Measurements from ENCODE around the gene BCL6. TPM values are rescaled to one million over a fixed set of nuclear protein-coding genes. Genes with fewer than 3 reads are reported as not detected.

BCL6 gene
- total RNA-seq, 4 donors from 2014 or later, result 6.6 to 188 (median 51.0) TPM

DNA sequence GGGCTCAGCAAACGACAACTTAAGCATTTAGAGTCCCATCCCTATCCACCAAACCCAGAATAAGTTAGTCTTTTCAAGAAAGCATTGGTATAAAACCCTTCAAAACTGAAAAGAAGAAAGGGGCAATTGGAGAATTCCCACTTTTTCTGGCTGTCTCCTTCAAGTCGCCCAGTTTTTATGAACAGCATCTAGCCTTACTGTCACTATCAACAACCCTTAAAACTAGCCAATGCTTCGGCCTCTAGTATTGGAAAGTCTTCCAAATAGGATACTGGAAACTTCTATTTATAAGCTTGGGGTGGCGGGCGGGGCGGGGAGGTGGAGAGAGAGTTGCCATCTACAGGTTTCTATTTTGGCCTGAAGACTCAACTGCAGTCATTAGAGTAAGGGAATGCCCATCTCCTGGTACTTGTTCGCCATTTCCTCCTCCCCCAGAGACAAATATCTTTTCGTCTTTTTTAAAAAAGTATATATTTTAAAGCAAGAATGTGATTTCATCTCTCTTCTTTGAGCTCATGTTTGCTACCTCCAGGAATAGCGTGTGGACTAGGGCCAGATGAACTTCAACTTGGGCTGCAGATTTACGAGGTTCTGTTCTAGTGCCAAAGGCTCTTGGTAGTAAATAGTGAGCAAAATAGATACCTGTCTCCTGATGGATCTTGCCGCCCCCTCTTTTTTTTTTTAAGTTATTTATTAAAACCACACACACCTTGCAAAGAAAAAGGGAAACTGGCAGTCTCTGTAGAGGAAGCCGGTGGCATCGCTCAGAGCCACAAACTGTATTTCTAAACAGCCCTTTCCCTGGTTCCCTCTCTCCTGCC is 2.7 kb downstream of the BCL6 start:
- TF ChIP-seq, protein P1, sequence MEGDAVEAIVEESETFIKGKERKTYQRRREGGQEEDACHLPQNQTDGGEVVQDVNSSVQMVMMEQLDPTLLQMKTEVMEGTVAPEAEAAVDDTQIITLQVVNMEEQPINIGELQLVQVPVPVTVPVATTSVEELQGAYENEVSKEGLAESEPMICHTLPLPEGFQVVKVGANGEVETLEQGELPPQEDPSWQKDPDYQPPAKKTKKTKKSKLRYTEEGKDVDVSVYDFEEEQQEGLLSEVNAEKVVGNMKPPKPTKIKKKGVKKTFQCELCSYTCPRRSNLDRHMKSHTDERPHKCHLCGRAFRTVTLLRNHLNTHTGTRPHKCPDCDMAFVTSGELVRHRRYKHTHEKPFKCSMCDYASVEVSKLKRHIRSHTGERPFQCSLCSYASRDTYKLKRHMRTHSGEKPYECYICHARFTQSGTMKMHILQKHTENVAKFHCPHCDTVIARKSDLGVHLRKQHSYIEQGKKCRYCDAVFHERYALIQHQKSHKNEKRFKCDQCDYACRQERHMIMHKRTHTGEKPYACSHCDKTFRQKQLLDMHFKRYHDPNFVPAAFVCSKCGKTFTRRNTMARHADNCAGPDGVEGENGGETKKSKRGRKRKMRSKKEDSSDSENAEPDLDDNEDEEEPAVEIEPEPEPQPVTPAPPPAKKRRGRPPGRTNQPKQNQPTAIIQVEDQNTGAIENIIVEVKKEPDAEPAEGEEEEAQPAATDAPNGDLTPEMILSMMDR (IDR thresholded peaks at IDR 0.05), result no peak
- peak in 1 of 2 donors; percentile 33 for TF ChIP-seq POLR2A (IDR thresholded peaks at IDR 0.05)
- Histone ChIP-seq H3K36me3 (no peaks in the 10 kb centered on the region), H3K9me3 (no peaks in the 10 kb centered on the region), H3K4me1 (peaks cover 2 to 4% of the 10 kb centered on the region in 2 donors), H3K27ac (peak overlapping the region; percentile 98 to 100), H3K27me3 (no peaks in the 10 kb centered on the region), H3K4me3 (peak overlapping the region; percentile 63 to 86)
- intact Hi-C loops (cut with DNase I; ENCODE audit: low total_unique reads), result loop anchor here (5.0 to 10.0 kb wide), 5 partner anchors 312 to 1405 kb away; partner anchors contain the start of gene LPP
- DNase-seq, result peak; percentile 72 to 81

DNA sequence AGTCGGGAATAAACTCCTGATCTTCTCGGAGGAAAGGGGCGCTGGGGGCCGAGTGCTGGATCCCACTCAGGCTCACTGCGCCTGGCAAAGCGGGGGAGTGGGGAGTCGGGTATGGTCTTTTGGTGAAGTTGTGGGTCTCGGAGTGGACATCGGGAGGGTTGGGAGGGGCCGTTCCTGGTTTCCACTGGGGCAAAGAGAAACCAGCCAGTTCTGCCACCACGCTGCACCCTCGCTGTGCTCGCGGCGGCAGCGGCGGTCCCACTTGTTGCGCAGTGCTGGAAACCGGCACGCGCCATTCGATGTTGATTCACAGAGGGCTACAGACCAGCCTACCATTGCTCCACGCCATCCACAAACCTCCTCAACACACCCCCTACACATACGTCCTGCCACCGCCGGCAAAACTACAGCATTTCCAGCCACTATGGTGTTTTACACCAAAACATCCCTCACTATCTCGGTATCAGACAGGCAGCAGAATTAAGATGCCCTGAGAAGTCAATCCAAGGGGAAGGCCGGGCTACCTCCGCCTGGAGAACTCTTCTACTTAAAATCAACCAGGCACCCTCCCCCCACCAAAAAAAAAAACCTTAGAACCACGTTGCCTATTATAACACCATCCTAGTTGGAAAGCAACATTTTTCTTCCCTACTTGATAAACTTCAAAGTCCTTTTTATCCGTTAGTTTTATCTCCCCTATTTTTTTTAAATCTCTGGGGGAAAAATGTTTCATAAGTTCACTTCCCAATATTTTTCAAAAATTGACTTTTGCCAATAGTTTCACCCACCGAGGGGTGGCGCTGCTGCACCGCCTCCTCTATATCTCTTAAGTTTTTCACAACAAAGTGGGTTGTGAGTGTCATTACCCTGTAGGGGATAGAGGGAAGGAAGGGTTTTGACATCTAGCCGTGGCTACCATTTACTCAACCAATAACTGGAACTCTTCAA is 3.6 kb downstream of the BCL6 start:
- H3K4me3 ChIP-seq, result peak overlapping the region; percentile 63 to 86
- intact Hi-C loops (cut with DNase I; ENCODE audit: low total_unique reads), result loop anchor here (5.0 to 10.0 kb wide), 5 partner anchors 313 to 1406 kb away; partner anchors contain the start of gene LPP
- H3K27me3 ChIP-seq, result no peaks in the 10 kb centered on the region
- H3K36me3 ChIP-seq, result no peaks in the 10 kb centered on the region
- peak; percentile 77 to 78 for DNase-seq
- H3K27ac ChIP-seq, result peak overlapping the region; percentile 98 to 100
- TF ChIP-seq, protein P1 (IDR thresholded peaks at IDR 0.05), result peak; percentile 70 to 89 (median 78)
- TF ChIP-seq POLR2A (IDR thresholded peaks at IDR 0.05), result no peak
- peaks cover 1 to 3% of the 10 kb centered on the region in 2 donors for H3K4me1 ChIP-seq
- H3K9me3 ChIP-seq, result no peaks in the 10 kb centered on the region

DNA sequence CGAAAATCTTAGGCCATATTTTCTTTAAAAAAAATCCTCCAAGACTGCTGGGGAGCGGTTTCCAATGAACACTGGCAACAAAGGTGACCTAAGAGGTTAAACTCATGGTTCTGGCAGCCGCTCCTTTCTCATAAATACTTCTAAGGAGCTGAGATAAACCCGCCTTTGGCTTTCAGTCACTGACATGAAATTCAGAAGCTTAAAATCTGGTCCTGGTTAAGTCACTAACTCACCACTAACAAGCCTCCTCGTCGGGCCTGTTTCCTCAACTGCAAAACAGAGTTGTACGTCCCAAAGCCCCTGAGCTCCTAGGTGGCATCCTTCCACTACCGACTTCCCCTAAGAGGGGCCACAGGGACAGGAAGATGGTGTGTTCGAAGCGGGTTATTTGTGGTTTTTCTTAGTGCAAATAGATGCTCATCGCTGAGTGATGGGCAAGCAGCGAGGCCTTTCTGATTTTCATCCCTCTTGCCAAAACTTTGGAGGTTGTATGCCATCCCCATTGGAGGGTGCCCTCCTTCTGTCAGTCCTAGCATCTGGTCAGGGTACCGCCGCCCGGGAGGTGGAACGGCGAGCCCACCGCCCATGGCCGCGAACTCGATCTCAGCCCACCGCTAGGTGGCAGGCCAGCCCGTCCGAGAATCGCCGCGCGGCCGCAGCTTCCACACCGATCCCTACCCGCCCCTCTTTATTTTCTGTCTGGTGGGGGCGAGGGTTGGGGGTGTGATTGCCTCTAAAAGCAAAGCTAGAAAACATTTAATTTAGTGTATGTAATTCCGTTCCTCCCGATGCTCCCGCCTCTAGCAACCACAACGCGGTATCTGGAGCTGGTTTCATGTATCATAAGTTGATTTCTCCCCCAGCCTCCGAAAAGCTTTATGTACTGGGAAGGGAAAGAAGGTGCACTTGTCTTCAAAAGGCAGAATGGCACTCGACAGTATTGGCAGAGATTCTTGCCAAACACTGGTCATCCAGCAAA is 4.6 kb downstream of the BCL6 start:
- H3K36me3 ChIP-seq, result no peaks in the 10 kb centered on the region
- DNase-seq, result peak; percentile 78 to 82
- H3K4me3 ChIP-seq, result peak overlapping the region; percentile 63 to 86
- no peaks in the 10 kb centered on the region for H3K27me3 ChIP-seq
- H3K9me3 ChIP-seq, result no peaks in the 10 kb centered on the region
- intact Hi-C loops (cut with DNase I; ENCODE audit: low total_unique reads), result loop anchor here (5.0 to 10.0 kb wide), 5 partner anchors 314 to 1407 kb away; partner anchors contain the start of gene LPP
- H3K4me1 ChIP-seq, result peaks cover 6 to 7% of the 10 kb centered on the region in 2 donors
- peak overlapping the region; percentile 98 to 100 for H3K27ac ChIP-seq
- TF ChIP-seq POLR2A (IDR thresholded peaks at IDR 0.05), result peak; percentile 2 to 12
- TF ChIP-seq, protein P1 (IDR thresholded peaks at IDR 0.05), result peak; percentile 86 to 97 (median 95)

DNA sequence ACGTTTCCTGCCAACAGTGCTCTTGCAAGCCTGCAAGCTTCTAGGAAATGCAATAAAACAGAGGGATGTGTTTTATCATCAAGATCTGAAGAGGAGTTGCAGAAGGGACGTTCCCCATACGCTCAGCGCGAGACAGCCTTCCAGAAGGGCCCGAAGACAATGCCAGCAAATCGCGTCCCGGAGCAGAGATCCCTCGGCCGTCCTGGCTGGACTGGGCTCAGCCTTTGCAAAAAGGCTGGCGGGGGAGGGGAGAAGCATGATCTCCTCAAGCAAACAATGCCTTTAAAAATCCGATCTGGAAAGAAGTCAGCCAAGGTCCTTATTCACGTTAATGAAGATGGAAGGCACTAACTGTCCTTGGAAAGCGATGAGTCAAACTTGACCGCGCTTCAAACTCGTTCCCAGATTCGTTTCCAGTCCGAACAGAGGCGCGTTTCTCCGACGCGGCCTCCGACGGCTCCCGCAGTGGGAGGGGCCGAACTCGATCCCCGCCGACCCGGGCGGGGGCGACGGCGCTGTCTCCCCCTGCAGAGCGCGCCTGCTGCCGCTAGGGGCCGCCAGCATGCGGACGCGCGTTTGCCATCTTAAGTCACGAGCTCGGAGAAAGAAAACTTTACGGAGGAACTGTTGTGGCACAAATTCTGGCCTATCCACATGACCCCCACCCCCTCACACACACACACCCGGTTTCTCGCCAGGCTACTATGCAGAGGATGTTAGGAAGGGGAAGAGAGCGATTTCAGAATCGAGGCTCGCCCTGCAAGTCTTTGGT is 5.5 kb downstream of the BCL6 start:
- H3K27me3 ChIP-seq, result no peaks in the 10 kb centered on the region
- H3K27ac ChIP-seq, result peak overlapping the region; percentile 98 to 100
- peaks cover 6 to 7% of the 10 kb centered on the region in 2 donors for H3K4me1 ChIP-seq
- no peaks in the 10 kb centered on the region for H3K9me3 ChIP-seq
- H3K36me3 ChIP-seq, result no peaks in the 10 kb centered on the region
- DNase-seq, result peak; percentile 95 to 96
- H3K4me3 ChIP-seq, result peak overlapping the region; percentile 63 to 86
- intact Hi-C loops (cut with DNase I; ENCODE audit: low total_unique reads), result loop anchor here (5.0 to 10.0 kb wide), 5 partner anchors 315 to 1408 kb away; partner anchors contain the start of gene LPP
- TF ChIP-seq POLR2A (IDR thresholded peaks at IDR 0.05), result peak in 1 of 2 donors; percentile 56
- TF ChIP-seq, protein P1 (IDR thresholded peaks at IDR 0.05), result peak; percentile 86 to 96 (median 94)

Data from uterus (tissue), 4 donors.